Measurements from ENCODE around the gene ACOXL.

Gene ACOXL

GRCh38 chr2:110805894-110806452 is 73.6 kb downstream of the ACOXL start:
- Histone ChIP-seq H3K36me3 (ENCODE audit: control insufficient read depth, insufficient read depth, low read length) (no peaks in the 10 kb centered on the region), H3K27me3 (ENCODE audit: control insufficient read depth, insufficient read depth, low read length) (no peaks in the 10 kb centered on the region), H3K4me3 (ENCODE audit: low read length) (no peak overlapping the region), H3K4me1 (ENCODE audit: control insufficient read depth, insufficient read depth, low read length) (no peaks in the 10 kb centered on the region), H3K9ac (ENCODE audit: low read length) (no peak overlapping the region), H3K9me3 (ENCODE audit: control insufficient read depth, low read length) (no peaks in the 10 kb centered on the region)

- no peaks in the 10 kb centered on the region for H3K9me3 ChIP-seq (ENCODE audit: control insufficient read depth, low read length)
- no peaks in the 10 kb centered on the region for H3K4me1 ChIP-seq (ENCODE audit: control insufficient read depth, insufficient read depth, low read length)
- H3K4me3 ChIP-seq (ENCODE audit: low read length), result no peak overlapping the region
- H3K27me3 ChIP-seq (ENCODE audit: control insufficient read depth, insufficient read depth, low read length), result no peaks in the 10 kb centered on the region
- no peaks in the 10 kb centered on the region for H3K36me3 ChIP-seq (ENCODE audit: control insufficient read depth, insufficient read depth, low read length)
- H3K9ac ChIP-seq (ENCODE audit: low read length), result no peak overlapping the region
Observed at GRCh38 chr2:110807522-110807921, 75.1 kb downstream of the ACOXL start.

- Histone ChIP-seq H3K9me3 (ENCODE audit: control insufficient read depth, low read length) (no peaks in the 10 kb centered on the region), H3K36me3 (ENCODE audit: control insufficient read depth, insufficient read depth, low read length) (no peaks in the 10 kb centered on the region)
Observed at GRCh38 chr2:110810404-110810803, 78.0 kb downstream of the ACOXL start.

GRCh38 chr2:110812726-110813645 is 80.6 kb downstream of the ACOXL start:
- H3K9me3 ChIP-seq (ENCODE audit: control insufficient read depth, low read length), result no peaks in the 10 kb centered on the region

More at GRCh38 chr2:110810404-110810803, 78.0 kb downstream of the ACOXL start:
- Histone ChIP-seq H3K4me3 (ENCODE audit: low read length) (no peak overlapping the region), H3K27me3 (ENCODE audit: control insufficient read depth, insufficient read depth, low read length) (no peaks in the 10 kb centered on the region), H3K4me1 (ENCODE audit: control insufficient read depth, insufficient read depth, low read length) (no peaks in the 10 kb centered on the region), H3K9ac (ENCODE audit: low read length) (no peak overlapping the region)

GRCh38 chr2:110813896-110814295 is 81.5 kb downstream of the ACOXL start:
- Histone ChIP-seq H3K27me3 (ENCODE audit: control insufficient read depth, insufficient read depth, low read length) (no peaks in the 10 kb centered on the region), H3K9ac (ENCODE audit: low read length) (no peak overlapping the region), H3K9me3 (ENCODE audit: control insufficient read depth, low read length) (no peaks in the 10 kb centered on the region), H3K36me3 (ENCODE audit: control insufficient read depth, insufficient read depth, low read length) (no peaks in the 10 kb centered on the region), H3K4me1 (ENCODE audit: control insufficient read depth, insufficient read depth, low read length) (no peaks in the 10 kb centered on the region), H3K4me3 (ENCODE audit: low read length) (no peak overlapping the region)

More at GRCh38 chr2:110812726-110813645, 80.6 kb downstream of the ACOXL start:
- Histone ChIP-seq H3K9ac (ENCODE audit: low read length) (no peak overlapping the region), H3K36me3 (ENCODE audit: control insufficient read depth, insufficient read depth, low read length) (no peaks in the 10 kb centered on the region), H3K4me3 (ENCODE audit: low read length) (no peak overlapping the region), H3K4me1 (ENCODE audit: control insufficient read depth, insufficient read depth, low read length) (no peaks in the 10 kb centered on the region), H3K27me3 (ENCODE audit: control insufficient read depth, insufficient read depth, low read length) (no peaks in the 10 kb centered on the region)

GRCh38 chr2:110815938-110816337 is 83.6 kb downstream of the ACOXL start:
- no peaks in the 10 kb centered on the region for H3K4me1 ChIP-seq (ENCODE audit: control insufficient read depth, insufficient read depth, low read length)
- H3K9me3 ChIP-seq (ENCODE audit: control insufficient read depth, low read length), result no peaks in the 10 kb centered on the region
- H3K4me3 ChIP-seq (ENCODE audit: low read length), result no peak overlapping the region
- H3K27me3 ChIP-seq (ENCODE audit: control insufficient read depth, insufficient read depth, low read length), result no peaks in the 10 kb centered on the region
- no peak overlapping the region for H3K9ac ChIP-seq (ENCODE audit: low read length)
- H3K36me3 ChIP-seq (ENCODE audit: control insufficient read depth, insufficient read depth, low read length), result no peaks in the 10 kb centered on the region

GRCh38 chr2:110816404-110817365 is 84.3 kb downstream of the ACOXL start:
- no peaks in the 10 kb centered on the region for H3K9me3 ChIP-seq (ENCODE audit: control insufficient read depth, low read length)
- H3K4me3 ChIP-seq (ENCODE audit: low read length), result no peak overlapping the region
- H3K9ac ChIP-seq (ENCODE audit: low read length), result no peak overlapping the region
- H3K4me1 ChIP-seq (ENCODE audit: control insufficient read depth, insufficient read depth, low read length), result no peaks in the 10 kb centered on the region
- no peaks in the 10 kb centered on the region for H3K36me3 ChIP-seq (ENCODE audit: control insufficient read depth, insufficient read depth, low read length)
- H3K27me3 ChIP-seq (ENCODE audit: control insufficient read depth, insufficient read depth, low read length), result no peaks in the 10 kb centered on the region

GRCh38 chr2:110818767-110819481 is 86.6 kb downstream of the ACOXL start:
- Histone ChIP-seq H3K4me3 (ENCODE audit: low read length) (no peak overlapping the region), H3K9me3 (ENCODE audit: control insufficient read depth, low read length) (no peaks in the 10 kb centered on the region), H3K4me1 (ENCODE audit: control insufficient read depth, insufficient read depth, low read length) (no peaks in the 10 kb centered on the region), H3K9ac (ENCODE audit: low read length) (no peak overlapping the region), H3K27me3 (ENCODE audit: control insufficient read depth, insufficient read depth, low read length) (no peaks in the 10 kb centered on the region), H3K36me3 (ENCODE audit: control insufficient read depth, insufficient read depth, low read length) (no peaks in the 10 kb centered on the region)

- no peaks in the 10 kb centered on the region for H3K4me1 ChIP-seq (ENCODE audit: control insufficient read depth, insufficient read depth, low read length)
- no peaks in the 10 kb centered on the region for H3K9me3 ChIP-seq (ENCODE audit: control insufficient read depth, low read length)
- no peak overlapping the region for H3K4me3 ChIP-seq (ENCODE audit: low read length)
- H3K27me3 ChIP-seq (ENCODE audit: control insufficient read depth, insufficient read depth, low read length), result no peaks in the 10 kb centered on the region
- H3K36me3 ChIP-seq (ENCODE audit: control insufficient read depth, insufficient read depth, low read length), result no peaks in the 10 kb centered on the region
- H3K9ac ChIP-seq (ENCODE audit: low read length), result no peak overlapping the region
Observed at GRCh38 chr2:110819711-110820110, 87.3 kb downstream of the ACOXL start.

- Histone ChIP-seq H3K27me3 (ENCODE audit: control insufficient read depth, insufficient read depth, low read length) (no peaks in the 10 kb centered on the region), H3K9ac (ENCODE audit: low read length) (no peak overlapping the region), H3K4me3 (ENCODE audit: low read length) (no peak overlapping the region), H3K36me3 (ENCODE audit: control insufficient read depth, insufficient read depth, low read length) (no peaks in the 10 kb centered on the region), H3K4me1 (ENCODE audit: control insufficient read depth, insufficient read depth, low read length) (no peaks in the 10 kb centered on the region), H3K9me3 (ENCODE audit: control insufficient read depth, low read length) (no peaks in the 10 kb centered on the region)
Observed at GRCh38 chr2:110820128-110820527, 87.8 kb downstream of the ACOXL start.

- no peaks in the 10 kb centered on the region for H3K4me1 ChIP-seq (ENCODE audit: control insufficient read depth, insufficient read depth, low read length)
- no peak overlapping the region for H3K9ac ChIP-seq (ENCODE audit: low read length)
- no peaks in the 10 kb centered on the region for H3K36me3 ChIP-seq (ENCODE audit: control insufficient read depth, insufficient read depth, low read length)
- H3K4me3 ChIP-seq (ENCODE audit: low read length), result no peak overlapping the region
- no peaks in the 10 kb centered on the region for H3K27me3 ChIP-seq (ENCODE audit: control insufficient read depth, insufficient read depth, low read length)
- H3K9me3 ChIP-seq (ENCODE audit: control insufficient read depth, low read length), result no peaks in the 10 kb centered on the region
Observed at GRCh38 chr2:110823165-110823564, 90.8 kb downstream of the ACOXL start.
